MM.1S (cell line): ENCODE measurements around the gene NEURL3.

Experiments used
- DNase-seq: peaks from one replicate; pipeline ENCODE4 v3.0.0-alpha.2; 2015
- H2AFZ ChIP-seq: fragments of 300-600 bp; sonication (generic); 2 replicates; pipeline ENCODE4 v1.6.0; 2016; ENCODE audit warnings: antibody characterized with exemption, low read length
- H3F3A ChIP-seq: fragments of 300-600 bp; sonication (generic); 2 replicates; pipeline ENCODE4 v1.6.1; 2016; ENCODE audit warnings: mild to moderate bottlenecking, antibody characterized with exemption, low read length, moderate library complexity, mixed read lengths; ENCODE audit not compliant: insufficient read depth
- H3K27ac ChIP-seq: fragments of 300-600 bp; sonication (generic); 2 replicates; pipeline ENCODE4 v1.5.1; 2016; ENCODE audit warnings: mild to moderate bottlenecking, low read length
- H3K27me3 ChIP-seq: fragments of 300-600 bp; sonication (generic); replicated peaks from 2 replicates; pipeline ENCODE4 v1.6.0; 2016; ENCODE audit warnings: low read length; ENCODE audit not compliant: insufficient read depth
- H3K36me3 ChIP-seq: fragments of 300-600 bp; sonication (generic); replicated peaks from 2 replicates; pipeline ENCODE4 v1.6.1; 2016; ENCODE audit warnings: mild to moderate bottlenecking, low read length, mixed read lengths; ENCODE audit not compliant: insufficient read depth
- H3K4me1 ChIP-seq: fragments of 300-600 bp; sonication (generic); 2 replicates; pipeline ENCODE4 v1.6.1; 2016; ENCODE audit warnings: low read length, mixed read lengths
- H3K4me2 ChIP-seq: fragments of 300-600 bp; sonication (generic); 2 replicates; pipeline ENCODE4 v1.6.0; 2016; ENCODE audit warnings: low read depth, low read length
- H3K4me3 ChIP-seq: fragments of 300-600 bp; sonication (generic); 2 replicates; pipeline ENCODE4 v1.5.1; 2016; ENCODE audit warnings: low read length, mixed read lengths
- H3K79me2 ChIP-seq: fragments of 300-600 bp; sonication (generic); 2 replicates; pipeline ENCODE4 v1.6.1; 2016; ENCODE audit warnings: mixed run types, low read length, mixed read lengths
- H3K9ac ChIP-seq: fragments of 300-600 bp; sonication (generic); 2 replicates; pipeline ENCODE4 v1.6.1; 2016; ENCODE audit warnings: low read length, mixed read lengths
- H3K9me2 ChIP-seq: fragments of 300-600 bp; sonication (generic); replicated peaks from 2 replicates; pipeline ENCODE4 v1.6.1; 2016; ENCODE audit warnings: mild to moderate bottlenecking, low read length, mixed read lengths; ENCODE audit not compliant: insufficient read depth
- H3K9me3 ChIP-seq: fragments of 300-600 bp; sonication (generic); replicated peaks from 2 replicates; pipeline ENCODE4 v1.6.1; 2016; ENCODE audit warnings: mild to moderate bottlenecking, low read length, mixed read lengths; ENCODE audit not compliant: insufficient read depth
- H4K20me1 ChIP-seq: fragments of 300-600 bp; sonication (generic); 2 replicates; pipeline ENCODE4 v1.6.1; 2016; ENCODE audit warnings: mild to moderate bottlenecking, low read length, moderate library complexity, mixed read lengths; ENCODE audit not compliant: insufficient read depth
- CTCF ChIP-seq: fragments of 300-600 bp; sonication (generic); IDR thresholded peaks from 2 replicates; pipeline ENCODE4 v1.5.1; 2016; ENCODE audit warnings: antibody characterized with exemption, low read length, mixed read lengths
- EZH2 ChIP-seq: fragments of 300-600 bp; sonication (generic); optimal IDR thresholded peaks from 2 replicates; pipeline ENCODE3; 2017; ENCODE audit warnings: low read depth, mild to moderate bottlenecking, antibody characterized with exemption, low read length, mixed read lengths
- EZH2phosphoT487 ChIP-seq: fragments of 300-600 bp; sonication (generic); IDR thresholded peaks from 2 replicates; pipeline ENCODE4 v1.6.1; 2018; ENCODE audit warnings: antibody characterized with exemption, low read length

Gene NEURL3

GRCh38 chr2:96514521-96514920 lies 9.4 kb upstream of the NEURL3 start:
- H3K9me3 ChIP-seq = no peaks in the 10 kb centered on the region
- H3K79me2 ChIP-seq = no peaks in the 10 kb centered on the region
- H3K4me3 ChIP-seq = no peak overlapping the region
- H3K9ac ChIP-seq = no peak overlapping the region
- TF ChIP-seq EZH2phosphoT487 (no peak), CTCF (no peak), EZH2 (no peak)
- H3K36me3 ChIP-seq = no peaks in the 10 kb centered on the region
- no peaks in the 10 kb centered on the region for H3K9me2 ChIP-seq
- no peak overlapping the region for H3K27ac ChIP-seq
- no peak overlapping the region for H3K4me2 ChIP-seq
- H2AFZ ChIP-seq = no peak overlapping the region
- no peaks in the 10 kb centered on the region for H3F3A ChIP-seq
- no peaks in the 10 kb centered on the region for H3K27me3 ChIP-seq
- H4K20me1 ChIP-seq = no peaks in the 10 kb centered on the region
- DNase-seq = no peak
- H3K4me1 ChIP-seq = peaks cover 5% of the 10 kb centered on the region; the same call in 1 of the 2 replicates

GRCh38 chr2:96512341-96512740 lies 7.2 kb upstream of the NEURL3 start:
- Histone ChIP-seq H3K9me3 (no peaks in the 10 kb centered on the region), H3K27ac (no peak overlapping the region), H3K27me3 (no peaks in the 10 kb centered on the region), H3K9ac (no peak overlapping the region), H3K4me1 (peaks cover 16% of the 10 kb centered on the region; the same call in 1 of the 2 replicates), H3K9me2 (no peaks in the 10 kb centered on the region), H4K20me1 (no peaks in the 10 kb centered on the region), H3K36me3 (no peaks in the 10 kb centered on the region), H2AFZ (no peak overlapping the region), H3F3A (no peaks in the 10 kb centered on the region), H3K4me3 (no peak overlapping the region), H3K4me2 (no peak overlapping the region), H3K79me2 (no peaks in the 10 kb centered on the region)
- TF ChIP-seq EZH2phosphoT487 (no peak), EZH2 (no peak), CTCF (no peak)
- DNase-seq = no peak

GRCh38 chr2:96511851-96512250 lies 6.7 kb upstream of the NEURL3 start:
- H3K9me2 ChIP-seq = no peaks in the 10 kb centered on the region
- no peaks in the 10 kb centered on the region for H3K36me3 ChIP-seq
- H3K27ac ChIP-seq = no peak overlapping the region
- no peaks in the 10 kb centered on the region for H4K20me1 ChIP-seq
- no peak overlapping the region for H2AFZ ChIP-seq
- no peaks in the 10 kb centered on the region for H3K9me3 ChIP-seq
- peaks cover 16% of the 10 kb centered on the region; the same call in 1 of the 2 replicates for H3K4me1 ChIP-seq
- H3K4me3 ChIP-seq = no peak overlapping the region
- DNase-seq = no peak
- H3K27me3 ChIP-seq = no peaks in the 10 kb centered on the region
- H3K79me2 ChIP-seq = no peaks in the 10 kb centered on the region
- H3K9ac ChIP-seq = no peak overlapping the region
- no peak overlapping the region for H3K4me2 ChIP-seq
- H3F3A ChIP-seq = no peaks in the 10 kb centered on the region
- TF ChIP-seq EZH2 (no peak), CTCF (no peak), EZH2phosphoT487 (no peak)
